ENCODE measurements around the gene C10orf90.

The C10orf90 gene, protein sequence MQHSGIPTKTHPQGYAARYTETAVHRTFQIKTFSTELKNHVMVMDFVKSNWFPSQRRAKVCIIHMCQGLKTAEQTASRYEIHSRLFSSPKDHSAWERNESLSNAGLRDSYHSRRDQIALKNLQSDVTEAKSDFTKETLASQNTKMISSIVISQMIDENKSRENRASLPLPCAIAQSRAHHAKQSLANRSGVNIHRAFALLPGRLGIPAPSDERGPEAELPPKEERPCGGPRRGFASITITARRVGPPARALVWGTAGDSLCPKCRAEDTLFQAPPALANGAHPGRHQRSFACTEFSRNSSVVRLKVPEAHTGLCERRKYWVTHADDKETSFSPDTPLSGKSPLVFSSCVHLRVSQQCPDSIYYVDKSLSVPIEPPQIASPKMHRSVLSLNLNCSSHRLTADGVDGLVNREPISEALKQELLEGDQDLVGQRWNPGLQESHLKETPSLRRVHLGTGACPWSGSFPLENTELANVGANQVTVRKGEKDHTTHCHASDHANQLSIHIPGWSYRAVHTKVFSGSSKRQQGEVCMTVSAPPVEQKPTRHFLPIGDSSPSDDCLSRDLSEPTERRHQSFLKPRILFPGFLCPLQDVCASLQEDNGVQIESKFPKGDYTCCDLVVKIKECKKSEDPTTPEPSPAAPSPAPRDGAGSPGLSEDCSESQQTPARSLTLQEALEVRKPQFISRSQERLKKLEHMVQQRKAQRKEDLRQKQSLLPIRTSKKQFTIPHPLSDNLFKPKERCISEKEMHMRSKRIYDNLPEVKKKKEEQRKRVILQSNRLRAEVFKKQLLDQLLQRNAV

DNA sequence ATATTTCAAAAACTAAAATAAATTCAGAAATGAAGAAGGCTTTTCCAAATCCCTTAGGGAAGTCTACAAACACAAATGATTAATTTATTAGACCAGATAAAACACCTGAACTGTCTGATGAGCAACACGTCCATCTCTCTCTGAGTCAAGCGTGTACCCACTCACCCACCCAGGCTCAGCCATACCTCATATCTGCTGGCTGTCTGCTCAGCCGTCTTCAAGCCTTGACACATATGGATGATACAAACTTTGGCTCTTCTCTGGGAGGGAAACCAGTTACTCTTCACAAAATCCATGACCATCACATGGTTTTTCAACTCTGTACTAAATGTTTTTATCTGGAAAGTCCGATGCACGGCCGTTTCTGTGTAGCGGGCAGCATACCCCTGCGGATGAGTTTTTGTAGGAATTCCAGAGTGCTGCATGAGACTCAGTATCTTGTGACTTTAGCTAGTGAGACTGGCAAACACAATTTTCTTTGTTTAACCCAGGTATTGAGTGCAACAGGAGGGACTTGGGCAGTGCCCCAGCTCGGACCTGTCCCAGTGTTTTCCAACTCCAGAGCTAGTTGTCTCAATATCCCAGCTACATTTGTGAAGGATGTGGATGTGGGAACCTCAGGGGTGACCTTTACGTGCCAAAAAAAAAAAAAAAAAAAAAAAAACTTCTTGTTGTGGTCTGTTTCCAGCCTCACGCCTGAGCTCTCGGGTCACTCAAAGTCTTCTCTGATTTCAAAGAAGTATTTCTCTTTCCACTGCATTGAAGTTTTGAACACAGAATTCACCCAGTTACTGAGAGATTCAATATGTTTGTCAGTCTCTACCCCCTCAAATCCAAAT, at the start of gene C10orf90:
TSS of gene C10orf90 (minus strand) at position 638 of the 839 bp plus-strand sequence. CDS start at position 425, 213 bp downstream.
- DNase-seq = no peak

DNA sequence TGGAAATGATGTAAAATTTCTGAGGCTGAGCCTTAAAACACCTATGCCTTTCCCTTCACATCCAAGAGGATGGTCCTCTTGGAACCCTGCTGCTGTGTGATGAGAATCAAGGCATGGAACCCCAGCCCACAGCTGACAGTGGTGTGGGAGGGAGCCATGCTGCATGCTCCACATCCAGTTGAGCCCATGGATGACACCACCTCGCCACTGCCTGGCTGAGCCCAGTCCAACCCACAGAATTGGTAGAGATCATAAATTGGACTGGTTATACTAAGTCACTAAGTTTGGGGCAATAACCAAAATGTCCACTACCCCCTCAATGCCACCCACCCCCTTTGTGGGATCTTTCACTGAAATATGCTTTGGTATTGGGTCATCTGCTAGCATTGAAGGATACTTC, 45.9 kb upstream of the C10orf90 start:
- no peak for DNase-seq

DNA sequence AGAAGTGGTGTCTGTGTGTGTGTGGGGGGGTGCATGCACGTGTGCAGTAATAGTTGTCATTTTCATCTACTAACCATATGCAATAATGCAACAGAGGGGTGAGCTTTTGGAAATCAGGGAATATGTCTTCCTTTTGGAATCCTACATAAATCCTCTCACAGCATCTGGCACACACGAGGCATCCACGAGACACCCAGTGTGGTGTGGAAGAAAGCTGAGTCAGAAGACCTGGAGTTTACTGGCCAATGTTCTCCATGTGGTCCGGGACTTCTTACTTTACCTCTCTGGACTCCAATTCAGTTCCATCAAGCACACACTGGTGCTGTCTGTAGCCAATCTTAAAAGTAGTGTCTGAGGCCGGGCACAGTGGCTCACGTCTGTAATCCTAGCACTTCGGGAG, 43.1 kb upstream of the C10orf90 start:
- DNase-seq = no peak

GRCh38 chr10:126712681-126713080, 42.2 kb upstream of the C10orf90 start:
- DNase-seq = no peak

- DNase-seq = no peak
Observed at GRCh38 chr10:126705951-126706565, 35.6 kb upstream of the C10orf90 start.

GRCh38 chr10:126705131-126705530, 34.6 kb upstream of the C10orf90 start:
- no peak for DNase-seq

DNA sequence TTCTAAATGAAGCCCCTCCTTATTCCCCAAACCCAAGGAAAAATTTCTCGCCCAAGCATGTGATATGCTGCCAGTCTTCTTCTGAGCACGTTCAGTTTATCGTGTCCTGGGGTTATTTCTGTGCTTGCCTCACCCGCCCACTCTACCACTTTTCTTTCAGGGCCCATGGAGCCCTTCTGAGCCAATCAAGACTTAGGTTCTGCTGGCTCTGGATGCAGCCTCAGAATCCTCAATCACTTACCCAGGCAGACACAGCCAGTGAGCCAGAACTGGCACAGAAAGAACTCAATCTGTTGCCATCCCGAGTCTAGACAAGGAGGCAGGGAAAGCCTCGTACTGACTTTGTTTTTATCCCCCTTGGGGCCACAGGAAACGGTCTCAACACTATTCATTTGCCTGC, 34.2 kb upstream of the C10orf90 start:
- no peak for DNase-seq

GRCh38 chr10:126702181-126702580, 31.7 kb upstream of the C10orf90 start:
- DNase-seq = no peak

- DNase-seq = no peak
Observed at GRCh38 chr10:126701526-126701925, 31.0 kb upstream of the C10orf90 start.

GRCh38 chr10:126696684-126697083, 26.2 kb upstream of the C10orf90 start:
- DNase-seq = no peak

DNA sequence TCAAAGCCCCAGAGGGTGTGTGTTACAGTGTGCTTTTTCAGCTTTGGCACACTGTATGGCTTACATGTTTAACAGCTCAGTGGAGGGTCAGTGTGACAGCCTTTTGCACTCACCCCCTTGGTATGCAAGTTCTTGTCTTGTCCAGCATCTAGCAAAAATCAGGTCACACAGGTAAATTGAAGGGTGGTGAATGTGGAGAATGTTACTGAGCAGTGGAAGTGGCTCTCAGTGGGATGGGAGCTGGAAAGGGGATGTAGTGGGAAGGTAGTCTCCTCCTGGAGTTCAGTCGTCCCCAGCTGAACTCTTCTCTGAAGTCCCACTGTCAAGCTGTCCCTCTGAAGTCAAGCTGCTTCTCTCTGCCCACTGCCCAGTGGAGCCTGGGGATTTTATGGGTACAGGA, 21.0 kb upstream of the C10orf90 start:
- no peak for DNase-seq

DNA sequence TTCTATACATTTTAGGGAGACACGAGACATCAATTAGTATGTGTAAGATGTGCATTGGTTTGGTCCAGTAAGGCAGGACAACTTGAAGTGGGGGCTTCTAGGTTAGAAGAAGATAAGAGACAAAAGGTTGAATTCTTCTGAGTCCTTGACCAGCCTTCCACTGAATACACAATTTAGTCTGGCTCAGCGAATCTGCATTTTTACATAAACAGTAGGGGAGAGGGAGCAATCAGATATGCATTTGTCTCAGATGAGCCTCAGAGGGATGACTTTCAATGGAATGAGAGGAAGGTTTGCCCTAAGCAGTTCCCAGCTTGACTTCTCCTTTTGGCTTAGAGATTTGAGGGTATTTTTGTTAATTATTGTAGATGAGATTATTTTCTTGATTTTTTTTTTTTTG, 20.0 kb upstream of the C10orf90 start:
- no peak for DNase-seq

GRCh38 chr10:126689461-126689994, 19.0 kb upstream of the C10orf90 start:
- no peak for DNase-seq

- no peak for DNase-seq
Observed at GRCh38 chr10:126687121-126687606, 16.7 kb upstream of the C10orf90 start.

DNA sequence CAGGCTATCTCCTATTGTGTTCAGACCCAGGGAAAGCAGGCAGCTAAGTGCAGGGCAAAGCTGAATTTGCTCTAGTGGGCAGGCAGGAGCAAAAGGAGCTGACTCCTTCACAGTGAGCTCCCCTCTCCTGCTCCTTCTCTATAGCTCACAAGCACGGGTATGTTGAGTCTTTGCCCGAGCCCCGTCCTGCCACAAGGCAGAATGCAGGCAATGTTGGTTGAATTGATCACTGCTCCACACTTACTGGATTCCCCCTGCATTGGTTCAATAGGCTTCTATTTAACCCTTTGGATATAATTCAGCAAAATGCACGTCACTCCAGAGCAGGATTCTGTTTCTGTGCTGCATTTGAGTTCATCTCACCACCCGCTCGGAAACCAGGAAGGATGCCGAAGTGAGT, 16.2 kb upstream of the C10orf90 start:
- DNase-seq = no peak

DNA sequence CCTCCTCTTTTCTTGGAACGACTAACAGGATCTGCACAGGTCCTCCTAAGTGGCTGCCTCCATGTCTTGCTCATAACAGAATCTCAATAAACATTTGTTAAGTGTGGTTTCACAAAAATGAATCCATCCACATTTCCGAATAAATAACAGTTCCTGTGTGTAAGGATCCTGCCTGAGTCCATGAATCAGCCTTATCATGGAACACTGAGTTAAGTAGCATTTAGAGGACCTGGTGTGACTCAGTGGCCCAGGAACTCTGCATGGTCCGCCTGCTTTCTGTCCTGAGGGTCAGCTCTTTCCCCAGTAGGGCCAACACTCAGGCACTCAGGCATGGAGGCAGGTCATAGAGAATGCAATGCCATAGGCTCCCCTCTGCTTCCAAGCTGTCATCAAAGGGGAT, 15.8 kb upstream of the C10orf90 start:
- no peak for DNase-seq

GRCh38 chr10:126685756-126686155, 15.3 kb upstream of the C10orf90 start:
- no peak for DNase-seq

DNA sequence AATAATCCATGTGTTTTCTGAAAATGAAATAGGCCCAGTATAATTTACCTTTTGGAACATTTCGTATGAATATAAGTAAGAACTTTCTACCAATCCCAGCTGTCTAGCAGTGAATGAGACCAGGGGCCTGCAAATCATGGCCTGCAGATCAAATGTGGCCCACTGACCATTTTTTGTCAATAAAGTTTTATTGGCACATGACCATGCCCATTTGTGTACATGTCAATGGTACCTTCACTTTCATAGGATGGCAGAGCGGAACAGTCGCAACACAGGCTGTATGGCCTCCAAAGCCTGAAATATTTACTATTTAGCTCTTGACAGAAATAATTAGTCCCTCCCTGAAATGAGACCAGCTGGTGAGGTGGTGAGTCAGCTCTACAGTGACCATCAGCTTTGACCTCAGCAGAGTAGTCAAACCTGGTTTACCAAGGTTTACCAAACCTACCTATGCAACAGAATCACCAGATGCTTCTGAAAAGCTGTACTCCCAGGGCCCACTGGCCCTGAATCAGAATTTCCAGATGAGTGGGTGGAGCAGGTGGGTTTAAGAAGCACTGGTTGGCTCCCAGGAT, 13.8 kb upstream of the C10orf90 start:
- DNase-seq = no peak

- no peak for DNase-seq
Observed at GRCh38 chr10:126683466-126683865, 13.0 kb upstream of the C10orf90 start.

GRCh38 chr10:126675656-126676438, 5.4 kb upstream of the C10orf90 start:
- no peak for DNase-seq

All from stimulated activated CD4-positive, alpha-beta T cell treated with anti-CD3 and anti-CD28 coated beads, Interleukin-12 subunit alpha, Interleukin-12 subunit beta, amount 100 ng/mL, for 4 hours (primary cell).